HEK293 (cell line): ENCODE data around the gene PTPRN2.

ENCODE experiments used
- KLF9 ChIP-seq: fragments of 450-650 bp; formaldehyde crosslinking; IDR thresholded peaks from 2 replicates; pipeline ENCODE4 v1.5.1; 2016; ENCODE audit warnings: missing biosample characterization, missing genetic modification characterization, low read depth
- TCF7L2 ChIP-seq: IDR thresholded peaks from 2 replicates; pipeline ENCODE4 v1.6.1; 2011; ENCODE audit warnings: low read depth, mild to moderate bottlenecking, inconsistent platforms, low read length, moderate library complexity, borderline replicate concordance
- ZBTB8A ChIP-seq: fragments of 450-650 bp; formaldehyde crosslinking; IDR thresholded peaks from 2 replicates; pipeline ENCODE4 v1.5.1; 2016; ENCODE audit warnings: missing biosample characterization, missing genetic modification characterization
- ZNF121 ChIP-seq: fragments of 450-650 bp; formaldehyde crosslinking; IDR thresholded peaks from 2 replicates; pipeline ENCODE4 v1.5.1; 2016; ENCODE audit warnings: missing biosample characterization, missing genetic modification characterization
- ZNF169 ChIP-seq: fragments of 450-650 bp; formaldehyde crosslinking; IDR thresholded peaks from 2 replicates; pipeline ENCODE4 v1.5.1; 2016; ENCODE audit warnings: missing biosample characterization, missing genetic modification characterization
- ZNF174 ChIP-seq: fragments of 450-650 bp; formaldehyde crosslinking; IDR thresholded peaks from 2 replicates; pipeline ENCODE4 v1.5.0; 2017; ENCODE audit warnings: missing biosample characterization, mild to moderate bottlenecking, missing genetic modification characterization
- ZNF311 ChIP-seq: fragments of 450-650 bp; formaldehyde crosslinking; IDR thresholded peaks from 2 replicates; pipeline ENCODE4 v1.5.1; 2017; ENCODE audit warnings: missing biosample characterization, missing genetic modification characterization, borderline replicate concordance
- ZNF623 ChIP-seq: fragments of 450-650 bp; formaldehyde crosslinking; IDR thresholded peaks from 2 replicates; pipeline ENCODE4 v1.5.1; 2016; ENCODE audit warnings: missing biosample characterization, missing genetic modification characterization
- TF ChIP-seq, protein P1 (sequence below): fragments of 450-650 bp; formaldehyde crosslinking; IDR thresholded peaks from 2 replicates; pipeline ENCODE4 v1.5.1; 2016; ENCODE audit warnings: missing biosample characterization, missing genetic modification characterization
- TF ChIP-seq, protein P2 (sequence below): fragments of 450-650 bp; formaldehyde crosslinking; IDR thresholded peaks from 2 replicates; pipeline ENCODE4 v1.5.1; 2016; ENCODE audit warnings: missing biosample characterization, missing genetic modification characterization
- TF ChIP-seq, protein P3 (sequence below): fragments of 450-650 bp; formaldehyde crosslinking; IDR thresholded peaks from 2 replicates; pipeline ENCODE4 v1.5.1; 2016; ENCODE audit warnings: missing biosample characterization, missing genetic modification characterization, borderline replicate concordance
- TF ChIP-seq, protein P4 (sequence below): fragments of 450-650 bp; formaldehyde crosslinking; optimal IDR thresholded peaks from 2 replicates; pipeline ENCODE3; 2016; ENCODE audit warnings: missing biosample characterization, mild to moderate bottlenecking, missing genetic modification characterization

DNA sequence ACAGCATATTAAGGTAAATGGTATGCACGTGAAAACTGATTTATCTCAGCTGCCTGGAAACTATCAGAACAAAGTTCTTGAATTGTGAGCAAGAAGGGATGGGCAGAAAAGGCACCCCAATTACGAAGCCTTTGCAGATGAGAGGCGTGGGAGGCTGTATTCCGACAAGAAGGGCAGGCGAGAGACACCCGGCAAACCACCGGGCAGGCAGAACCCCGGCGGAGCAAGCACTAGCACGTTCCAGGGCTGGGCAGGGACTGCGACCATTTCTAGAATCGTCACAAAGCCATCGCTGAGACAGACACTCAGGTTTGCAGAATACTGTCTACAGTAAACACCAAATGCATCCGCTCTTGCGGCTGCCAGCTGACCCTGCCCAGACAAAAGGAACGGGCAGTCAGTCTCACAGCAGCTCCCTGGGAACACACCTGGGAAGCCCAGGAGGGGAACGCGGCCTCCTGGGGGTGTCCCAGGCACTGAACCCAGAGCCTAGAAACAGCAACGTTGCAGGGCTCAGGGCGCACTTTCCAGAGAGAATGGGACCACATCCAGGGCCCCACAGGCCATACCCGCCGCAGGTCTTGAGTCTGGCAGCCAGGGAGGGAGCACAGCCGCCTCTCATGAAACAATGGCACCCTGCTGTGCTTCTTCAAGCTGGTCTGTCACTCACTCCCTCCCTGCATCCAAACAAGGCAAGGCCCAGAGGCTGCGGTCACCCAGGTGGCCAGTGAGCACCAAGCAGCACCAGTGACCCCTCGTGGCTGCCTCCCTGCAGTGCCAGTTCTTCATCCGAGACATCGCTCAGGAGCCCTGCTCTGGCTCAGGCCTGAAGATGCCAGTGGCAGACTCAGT lies 261.9 kb downstream of the PTPRN2 start:
- TF ChIP-seq, protein P1, sequence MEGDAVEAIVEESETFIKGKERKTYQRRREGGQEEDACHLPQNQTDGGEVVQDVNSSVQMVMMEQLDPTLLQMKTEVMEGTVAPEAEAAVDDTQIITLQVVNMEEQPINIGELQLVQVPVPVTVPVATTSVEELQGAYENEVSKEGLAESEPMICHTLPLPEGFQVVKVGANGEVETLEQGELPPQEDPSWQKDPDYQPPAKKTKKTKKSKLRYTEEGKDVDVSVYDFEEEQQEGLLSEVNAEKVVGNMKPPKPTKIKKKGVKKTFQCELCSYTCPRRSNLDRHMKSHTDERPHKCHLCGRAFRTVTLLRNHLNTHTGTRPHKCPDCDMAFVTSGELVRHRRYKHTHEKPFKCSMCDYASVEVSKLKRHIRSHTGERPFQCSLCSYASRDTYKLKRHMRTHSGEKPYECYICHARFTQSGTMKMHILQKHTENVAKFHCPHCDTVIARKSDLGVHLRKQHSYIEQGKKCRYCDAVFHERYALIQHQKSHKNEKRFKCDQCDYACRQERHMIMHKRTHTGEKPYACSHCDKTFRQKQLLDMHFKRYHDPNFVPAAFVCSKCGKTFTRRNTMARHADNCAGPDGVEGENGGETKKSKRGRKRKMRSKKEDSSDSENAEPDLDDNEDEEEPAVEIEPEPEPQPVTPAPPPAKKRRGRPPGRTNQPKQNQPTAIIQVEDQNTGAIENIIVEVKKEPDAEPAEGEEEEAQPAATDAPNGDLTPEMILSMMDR (tag by site-specific recombination): no peak
- TF ChIP-seq ZNF623 (no peak), TCF7L2 (no peak), ZBTB8A (tag by site-specific recombination) (no peak), ZNF174 (tag by site-specific recombination) (no peak), ZNF169 (tag by site-specific recombination) (no peak), ZNF311 (tag by site-specific recombination) (no peak), ZNF121 (no peak), KLF9 (tag by site-specific recombination) (no peak)
- TF ChIP-seq, protein P2, sequence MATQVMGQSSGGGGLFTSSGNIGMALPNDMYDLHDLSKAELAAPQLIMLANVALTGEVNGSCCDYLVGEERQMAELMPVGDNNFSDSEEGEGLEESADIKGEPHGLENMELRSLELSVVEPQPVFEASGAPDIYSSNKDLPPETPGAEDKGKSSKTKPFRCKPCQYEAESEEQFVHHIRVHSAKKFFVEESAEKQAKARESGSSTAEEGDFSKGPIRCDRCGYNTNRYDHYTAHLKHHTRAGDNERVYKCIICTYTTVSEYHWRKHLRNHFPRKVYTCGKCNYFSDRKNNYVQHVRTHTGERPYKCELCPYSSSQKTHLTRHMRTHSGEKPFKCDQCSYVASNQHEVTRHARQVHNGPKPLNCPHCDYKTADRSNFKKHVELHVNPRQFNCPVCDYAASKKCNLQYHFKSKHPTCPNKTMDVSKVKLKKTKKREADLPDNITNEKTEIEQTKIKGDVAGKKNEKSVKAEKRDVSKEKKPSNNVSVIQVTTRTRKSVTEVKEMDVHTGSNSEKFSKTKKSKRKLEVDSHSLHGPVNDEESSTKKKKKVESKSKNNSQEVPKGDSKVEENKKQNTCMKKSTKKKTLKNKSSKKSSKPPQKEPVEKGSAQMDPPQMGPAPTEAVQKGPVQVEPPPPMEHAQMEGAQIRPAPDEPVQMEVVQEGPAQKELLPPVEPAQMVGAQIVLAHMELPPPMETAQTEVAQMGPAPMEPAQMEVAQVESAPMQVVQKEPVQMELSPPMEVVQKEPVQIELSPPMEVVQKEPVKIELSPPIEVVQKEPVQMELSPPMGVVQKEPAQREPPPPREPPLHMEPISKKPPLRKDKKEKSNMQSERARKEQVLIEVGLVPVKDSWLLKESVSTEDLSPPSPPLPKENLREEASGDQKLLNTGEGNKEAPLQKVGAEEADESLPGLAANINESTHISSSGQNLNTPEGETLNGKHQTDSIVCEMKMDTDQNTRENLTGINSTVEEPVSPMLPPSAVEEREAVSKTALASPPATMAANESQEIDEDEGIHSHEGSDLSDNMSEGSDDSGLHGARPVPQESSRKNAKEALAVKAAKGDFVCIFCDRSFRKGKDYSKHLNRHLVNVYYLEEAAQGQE (tag by site-specific recombination): no peak
- TF ChIP-seq, protein P3, sequence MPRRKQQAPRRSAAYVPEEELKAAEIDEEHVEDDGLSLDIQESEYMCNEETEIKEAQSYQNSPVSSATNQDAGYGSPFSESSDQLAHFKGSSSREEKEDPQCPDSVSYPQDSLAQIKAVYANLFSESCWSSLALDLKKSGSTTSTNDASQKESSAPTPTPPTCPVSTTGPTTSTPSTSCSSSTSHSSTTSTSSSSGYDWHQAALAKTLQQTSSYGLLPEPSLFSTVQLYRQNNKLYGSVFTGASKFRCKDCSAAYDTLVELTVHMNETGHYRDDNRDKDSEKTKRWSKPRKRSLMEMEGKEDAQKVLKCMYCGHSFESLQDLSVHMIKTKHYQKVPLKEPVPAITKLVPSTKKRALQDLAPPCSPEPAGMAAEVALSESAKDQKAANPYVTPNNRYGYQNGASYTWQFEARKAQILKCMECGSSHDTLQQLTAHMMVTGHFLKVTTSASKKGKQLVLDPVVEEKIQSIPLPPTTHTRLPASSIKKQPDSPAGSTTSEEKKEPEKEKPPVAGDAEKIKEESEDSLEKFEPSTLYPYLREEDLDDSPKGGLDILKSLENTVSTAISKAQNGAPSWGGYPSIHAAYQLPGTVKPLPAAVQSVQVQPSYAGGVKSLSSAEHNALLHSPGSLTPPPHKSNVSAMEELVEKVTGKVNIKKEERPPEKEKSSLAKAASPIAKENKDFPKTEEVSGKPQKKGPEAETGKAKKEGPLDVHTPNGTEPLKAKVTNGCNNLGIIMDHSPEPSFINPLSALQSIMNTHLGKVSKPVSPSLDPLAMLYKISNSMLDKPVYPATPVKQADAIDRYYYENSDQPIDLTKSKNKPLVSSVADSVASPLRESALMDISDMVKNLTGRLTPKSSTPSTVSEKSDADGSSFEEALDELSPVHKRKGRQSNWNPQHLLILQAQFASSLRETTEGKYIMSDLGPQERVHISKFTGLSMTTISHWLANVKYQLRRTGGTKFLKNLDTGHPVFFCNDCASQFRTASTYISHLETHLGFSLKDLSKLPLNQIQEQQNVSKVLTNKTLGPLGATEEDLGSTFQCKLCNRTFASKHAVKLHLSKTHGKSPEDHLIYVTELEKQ (tag by site-specific recombination): no peak
- TF ChIP-seq, protein P4, sequence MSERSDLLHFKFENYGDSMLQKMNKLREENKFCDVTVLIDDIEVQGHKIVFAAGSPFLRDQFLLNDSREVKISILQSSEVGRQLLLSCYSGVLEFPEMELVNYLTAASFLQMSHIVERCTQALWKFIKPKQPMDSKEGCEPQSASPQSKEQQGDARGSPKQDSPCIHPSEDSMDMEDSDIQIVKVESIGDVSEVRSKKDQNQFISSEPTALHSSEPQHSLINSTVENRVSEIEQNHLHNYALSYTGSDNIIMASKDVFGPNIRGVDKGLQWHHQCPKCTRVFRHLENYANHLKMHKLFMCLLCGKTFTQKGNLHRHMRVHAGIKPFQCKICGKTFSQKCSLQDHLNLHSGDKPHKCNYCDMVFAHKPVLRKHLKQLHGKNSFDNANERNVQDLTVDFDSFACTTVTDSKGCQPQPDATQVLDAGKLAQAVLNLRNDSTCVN (tag by site-specific recombination): no peak
